IPS-15b (cell line): Measurements from ENCODE around the gene LRRC32.

Experiments used
- H3K27me3 ChIP-seq: one replicate; pipeline ENCODE4 v1.6.1; 2013; ENCODE audit warnings: low read length; ENCODE audit not compliant: control insufficient read depth, insufficient read depth
- H3K36me3 ChIP-seq: one replicate; pipeline ENCODE4 v1.6.1; 2013; ENCODE audit warnings: low read length; ENCODE audit not compliant: control insufficient read depth, insufficient read depth
- H3K4me1 ChIP-seq: one replicate; pipeline ENCODE4 v1.6.1; 2013; ENCODE audit warnings: mild to moderate bottlenecking, low read length; ENCODE audit not compliant: control insufficient read depth, insufficient read depth
- H3K4me3 ChIP-seq: one replicate; pipeline ENCODE4 v1.5.1; 2013; ENCODE audit warnings: low read depth, low read length
- H3K9ac ChIP-seq: one replicate; pipeline ENCODE4 v1.6.1; 2013; ENCODE audit warnings: low read depth, mild to moderate bottlenecking, low read length
- H3K9me3 ChIP-seq: one replicate; pipeline ENCODE4 v1.6.1; 2013; ENCODE audit warnings: mild to moderate bottlenecking, low read length; ENCODE audit not compliant: control insufficient read depth, insufficient read depth

LRRC32 gene

DNA sequence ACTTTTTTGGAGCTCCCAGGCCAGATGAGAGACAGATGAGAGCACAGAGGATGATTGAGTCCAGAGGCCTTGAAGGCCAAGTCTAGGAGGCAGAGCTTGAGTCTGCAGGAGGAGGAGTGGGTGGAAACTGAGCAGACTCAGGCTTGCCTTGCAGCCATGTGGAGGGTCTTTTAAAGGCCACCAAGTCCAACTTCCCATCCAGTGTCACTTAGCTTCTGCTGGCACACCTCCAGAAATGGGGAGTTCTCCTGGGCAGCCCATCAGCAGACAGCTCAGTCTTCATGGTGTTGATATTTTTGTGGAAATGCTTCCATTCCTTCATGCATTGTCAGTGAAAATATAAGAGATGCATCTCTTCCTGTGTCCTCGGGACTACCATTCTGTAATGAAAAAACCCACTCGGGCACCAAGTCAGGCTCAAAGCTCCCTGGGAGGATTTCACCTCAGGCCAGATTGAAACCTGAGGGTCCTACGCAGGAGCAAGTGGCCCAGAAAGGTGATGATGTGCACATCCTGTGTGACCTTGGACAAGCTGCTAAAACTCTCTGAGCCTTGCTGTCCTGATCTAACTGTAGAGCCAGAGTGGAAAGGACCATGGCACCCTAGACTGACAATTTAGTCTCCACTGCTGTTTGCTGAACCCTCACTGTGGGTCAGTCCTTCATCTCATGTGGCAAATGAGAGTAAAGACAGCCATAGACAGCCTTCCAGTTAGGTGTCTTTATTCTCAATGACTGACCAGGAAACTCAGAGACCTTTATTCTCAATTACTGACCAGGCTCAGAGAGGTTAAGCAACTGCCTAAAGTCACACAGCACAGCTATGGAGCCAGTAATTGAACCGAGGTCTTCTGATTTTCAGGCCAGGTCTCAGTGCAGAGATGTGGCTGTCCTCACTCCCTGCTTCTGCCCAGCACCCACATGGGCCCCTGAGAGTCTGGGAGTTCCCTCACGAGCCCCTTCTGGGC, 2.9 kb upstream of the LRRC32 start:
- Histone ChIP-seq H3K9me3 (no peaks in the 10 kb centered on the region), H3K4me1 (no peaks in the 10 kb centered on the region), H3K4me3 (no peak overlapping the region), H3K36me3 (no peaks in the 10 kb centered on the region), H3K27me3 (peaks cover 30% of the 10 kb centered on the region), H3K9ac (no peak overlapping the region)

DNA sequence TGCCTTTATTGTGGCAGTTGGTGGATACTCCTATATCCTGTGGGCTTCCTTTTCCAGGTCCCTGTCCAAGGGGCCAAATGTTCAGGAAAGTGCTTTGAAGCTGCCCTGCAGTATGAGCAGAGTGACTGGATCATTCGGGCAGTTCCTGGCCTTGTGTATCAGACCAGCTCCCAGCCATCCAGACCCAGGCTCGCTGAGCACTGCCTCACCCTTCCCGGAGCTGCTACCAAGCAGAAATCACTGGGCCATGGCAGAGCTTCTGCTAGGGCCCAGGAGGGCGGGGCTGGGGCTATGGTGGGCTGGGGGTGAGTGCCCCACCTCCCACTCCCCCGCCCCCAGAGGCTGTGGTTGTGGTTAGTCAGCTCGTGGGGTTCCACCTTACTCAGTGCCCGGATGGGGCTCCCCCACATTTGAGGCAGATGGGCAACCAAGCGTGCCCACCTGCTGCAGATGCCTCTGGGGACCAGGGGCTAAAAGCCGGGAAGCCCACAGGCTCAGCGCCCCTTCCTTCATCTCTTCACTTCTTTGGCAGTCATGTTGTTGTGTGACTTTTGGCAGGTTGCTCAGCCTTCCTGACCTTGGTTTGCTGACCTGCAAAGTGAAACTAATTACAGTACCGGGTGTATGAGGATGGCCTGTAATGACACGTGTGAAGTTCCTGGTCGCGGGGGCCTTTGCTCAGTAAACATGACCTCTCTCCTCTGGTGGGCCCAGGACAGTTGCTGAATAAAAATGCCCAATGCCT, 2.1 kb upstream of the LRRC32 start:
- Histone ChIP-seq H3K9me3 (no peaks in the 10 kb centered on the region), H3K4me3 (no peak overlapping the region), H3K36me3 (no peaks in the 10 kb centered on the region), H3K27me3 (peaks cover 32% of the 10 kb centered on the region), H3K9ac (no peak overlapping the region), H3K4me1 (no peaks in the 10 kb centered on the region)

DNA sequence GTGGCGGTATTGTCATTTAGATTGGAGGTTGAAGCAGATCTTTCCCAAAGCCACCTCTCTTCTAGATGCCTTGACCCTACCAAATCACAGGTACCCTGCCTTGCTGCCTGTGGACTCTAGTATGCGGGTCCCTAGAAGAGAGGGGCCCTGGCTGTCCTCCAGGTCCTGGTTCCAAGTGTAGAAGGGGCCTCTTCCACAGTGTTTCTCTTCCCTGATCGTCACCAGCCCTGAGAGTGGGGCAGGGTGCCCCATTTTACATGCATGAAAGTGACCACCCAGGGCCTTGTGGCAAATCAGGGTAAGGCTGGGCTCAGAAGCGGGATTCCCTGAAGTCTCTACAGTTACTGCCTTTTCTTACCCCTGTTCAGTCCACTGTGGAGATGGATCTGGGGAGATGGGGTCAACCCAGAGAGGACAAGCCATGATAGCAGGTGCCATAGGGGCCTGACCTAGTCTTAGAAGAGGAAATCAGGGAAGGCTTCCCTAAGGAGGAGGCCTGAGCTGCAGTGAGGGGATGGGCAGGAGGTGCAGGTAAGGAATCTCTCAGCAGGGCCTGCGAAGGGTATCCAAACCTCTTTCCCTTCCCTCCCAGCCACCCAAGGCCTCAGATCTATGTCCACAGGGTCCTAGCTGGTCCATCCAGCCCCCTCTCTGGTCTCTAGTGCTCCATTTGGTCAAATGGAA, 1.2 kb upstream of the LRRC32 start:
- Histone ChIP-seq H3K4me1 (no peaks in the 10 kb centered on the region), H3K9ac (no peak overlapping the region), H3K36me3 (no peaks in the 10 kb centered on the region), H3K4me3 (no peak overlapping the region), H3K9me3 (no peaks in the 10 kb centered on the region), H3K27me3 (peaks cover 32% of the 10 kb centered on the region)

DNA sequence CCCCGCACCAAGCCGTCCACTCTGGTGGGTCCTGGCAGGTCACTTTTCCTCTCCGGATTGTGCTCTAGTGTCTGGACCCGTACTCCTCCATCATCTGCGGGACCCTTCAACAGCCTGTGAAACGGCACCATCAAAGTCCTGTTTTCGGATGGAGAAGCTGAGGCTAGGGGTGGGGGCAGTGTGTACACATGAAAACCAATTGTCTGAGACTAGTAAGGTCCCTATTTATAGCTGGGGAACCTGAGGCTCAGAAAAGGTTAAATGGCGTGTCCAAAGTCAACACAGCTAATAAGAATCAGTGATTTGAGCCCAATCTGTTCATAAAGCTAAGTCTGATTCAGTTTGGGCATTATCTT, 668 bp upstream of the LRRC32 start:
- peaks cover 32% of the 10 kb centered on the region for H3K27me3 ChIP-seq
- H3K9me3 ChIP-seq: no peaks in the 10 kb centered on the region
- H3K36me3 ChIP-seq: no peaks in the 10 kb centered on the region
- H3K9ac ChIP-seq: no peak overlapping the region
- peak overlapping the region; percentile 58 for H3K4me3 ChIP-seq
- no peaks in the 10 kb centered on the region for H3K4me1 ChIP-seq

DNA sequence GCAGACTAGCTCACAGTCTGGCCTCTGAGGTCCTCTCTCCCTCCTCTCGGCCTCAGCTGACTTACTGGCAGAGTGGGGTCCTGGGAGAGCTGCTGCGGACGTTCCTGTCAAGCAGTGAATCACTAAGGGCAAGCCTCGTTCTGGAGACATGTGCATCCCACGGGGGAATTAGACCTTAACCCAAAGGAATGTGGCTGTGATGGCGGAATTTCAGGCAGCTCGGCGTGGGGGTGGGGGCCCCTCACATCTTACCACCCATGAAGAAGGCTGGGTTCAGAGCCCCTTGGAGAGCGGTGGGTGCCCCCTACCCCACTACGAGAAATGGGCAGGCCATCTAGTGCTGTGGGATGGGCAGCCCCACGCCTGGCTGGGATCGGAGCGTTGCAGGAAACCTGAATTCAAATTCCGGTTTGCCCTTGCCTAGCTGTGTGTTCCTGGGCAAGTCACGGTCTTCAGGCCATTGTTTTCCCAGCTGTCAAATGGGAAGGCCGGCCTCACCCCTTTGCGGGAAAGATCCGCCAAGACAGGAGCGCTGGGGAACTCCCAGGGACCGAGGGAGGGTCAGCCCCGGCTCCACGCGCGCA, 554 bp downstream of the LRRC32 start:
- H3K4me1 ChIP-seq: no peaks in the 10 kb centered on the region
- H3K9ac ChIP-seq: no peak overlapping the region
- no peaks in the 10 kb centered on the region for H3K36me3 ChIP-seq
- H3K4me3 ChIP-seq: peak overlapping the region; percentile 46
- H3K9me3 ChIP-seq: no peaks in the 10 kb centered on the region
- peaks cover 32% of the 10 kb centered on the region for H3K27me3 ChIP-seq

DNA sequence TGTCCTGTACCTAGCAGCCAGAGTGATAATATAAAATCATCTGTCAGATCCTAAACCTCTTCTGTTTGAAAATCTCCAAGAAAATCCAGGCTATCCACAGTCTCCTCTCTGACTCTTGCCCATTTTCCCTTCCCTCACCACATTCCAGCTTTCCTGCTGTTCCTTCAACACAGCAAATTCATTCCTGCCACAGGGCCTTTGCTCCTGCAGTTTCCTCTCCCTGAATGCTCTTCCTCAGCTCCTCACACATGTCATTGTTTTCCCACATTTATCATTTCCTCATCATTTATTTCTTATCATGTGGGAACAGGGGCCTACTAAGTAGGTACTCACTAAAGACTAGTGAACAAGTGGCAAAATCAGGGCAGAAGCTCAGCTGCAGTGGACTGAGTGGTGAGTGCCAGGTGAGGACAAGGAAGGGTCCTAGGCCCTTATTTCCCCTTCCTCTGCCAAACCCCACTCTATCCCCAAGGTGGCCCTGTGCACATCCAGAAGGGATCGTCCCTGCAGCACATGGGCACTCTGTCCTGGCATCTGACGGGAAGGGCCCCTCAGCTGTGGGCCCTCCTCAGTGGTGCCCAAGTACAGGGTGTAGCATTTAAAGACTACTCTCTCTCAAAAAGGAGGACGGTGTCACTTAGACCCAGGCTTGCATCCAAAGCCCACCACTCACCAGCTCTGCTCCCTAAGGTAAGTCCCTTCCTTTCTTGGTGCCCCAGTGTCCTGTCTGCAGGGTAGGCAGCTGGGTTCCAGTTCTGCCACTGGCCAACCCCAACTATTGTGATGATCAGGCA, 2.0 kb downstream of the LRRC32 start:
- Histone ChIP-seq H3K9me3 (no peaks in the 10 kb centered on the region), H3K27me3 (peaks cover 32% of the 10 kb centered on the region), H3K36me3 (no peaks in the 10 kb centered on the region), H3K4me1 (no peaks in the 10 kb centered on the region), H3K4me3 (no peak overlapping the region), H3K9ac (no peak overlapping the region)

DNA sequence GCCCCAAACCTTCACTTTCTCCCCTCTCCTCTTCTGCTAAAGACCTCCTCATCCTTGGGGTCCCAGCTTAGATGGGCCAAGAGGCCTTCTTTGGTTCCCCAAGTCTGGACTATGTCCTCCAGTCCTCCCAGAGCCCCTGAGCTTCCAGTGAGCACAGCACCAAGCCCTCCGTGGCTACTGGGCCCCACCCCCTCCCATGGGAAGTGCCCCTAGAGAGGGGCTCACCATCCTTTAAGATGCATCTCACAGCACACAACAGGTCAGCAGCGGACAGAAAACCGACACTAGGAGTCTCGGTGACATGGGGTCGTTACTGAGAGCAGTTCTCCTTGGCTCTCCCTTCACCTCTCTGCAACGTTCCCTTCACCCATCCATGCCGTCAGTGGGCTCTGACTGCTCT, 2.7 kb downstream of the LRRC32 start:
- H3K36me3 ChIP-seq: no peaks in the 10 kb centered on the region
- no peaks in the 10 kb centered on the region for H3K9me3 ChIP-seq
- H3K9ac ChIP-seq: no peak overlapping the region
- no peaks in the 10 kb centered on the region for H3K4me1 ChIP-seq
- peaks cover 32% of the 10 kb centered on the region for H3K27me3 ChIP-seq
- no peak overlapping the region for H3K4me3 ChIP-seq

DNA sequence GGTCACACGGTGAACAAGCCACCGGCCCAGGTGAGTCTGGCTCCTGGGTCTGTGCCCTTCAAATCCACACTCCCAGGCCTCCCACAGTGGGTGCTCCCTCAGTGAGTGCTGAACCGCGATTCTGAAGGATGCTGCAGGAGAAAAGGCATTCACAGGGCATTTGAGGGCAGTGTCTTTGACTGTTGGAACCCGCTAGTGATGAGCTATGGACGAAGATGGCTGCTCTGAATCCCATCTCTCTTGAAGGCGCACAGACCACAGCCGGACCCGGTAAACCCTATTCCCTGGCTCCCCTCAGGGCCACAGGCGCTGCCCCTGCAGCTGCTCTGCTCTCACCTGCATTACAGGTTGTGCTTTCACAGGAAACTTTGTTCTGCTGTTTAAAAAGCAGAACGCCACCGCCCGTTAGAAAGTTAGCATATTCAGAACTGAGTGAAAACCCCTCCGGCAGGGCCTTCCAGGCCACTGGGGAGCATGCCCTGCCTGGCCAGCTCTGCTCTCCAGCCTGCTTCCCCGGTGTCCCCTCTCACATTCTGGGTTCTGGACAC, 3.2 kb downstream of the LRRC32 start:
- Histone ChIP-seq H3K27me3 (peaks cover 32% of the 10 kb centered on the region), H3K9me3 (no peaks in the 10 kb centered on the region), H3K4me3 (no peak overlapping the region), H3K4me1 (no peaks in the 10 kb centered on the region), H3K36me3 (no peaks in the 10 kb centered on the region), H3K9ac (no peak overlapping the region)

DNA sequence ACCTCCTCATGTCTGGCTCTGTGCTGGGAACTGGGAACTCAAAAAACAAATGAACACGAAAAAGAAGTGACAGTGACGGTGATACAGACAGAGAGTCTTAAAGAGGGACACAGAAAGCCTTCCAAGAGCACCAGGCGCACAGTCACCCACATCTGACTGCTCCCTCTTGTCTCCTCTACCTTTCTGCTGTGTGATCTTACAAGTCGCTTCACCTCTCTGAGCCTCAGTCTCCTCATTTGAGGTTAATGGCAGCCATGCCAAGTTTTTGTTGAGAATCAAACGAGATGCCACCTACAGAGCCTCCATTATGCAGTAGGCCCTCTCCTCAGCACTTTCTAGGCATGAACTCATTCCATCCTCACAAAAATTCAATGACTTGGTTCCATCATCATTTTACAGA, 3.7 kb downstream of the LRRC32 start:
- Histone ChIP-seq H3K27me3 (peaks cover 27% of the 10 kb centered on the region), H3K9me3 (no peaks in the 10 kb centered on the region), H3K4me1 (no peaks in the 10 kb centered on the region), H3K36me3 (no peaks in the 10 kb centered on the region), H3K4me3 (no peak overlapping the region), H3K9ac (no peak overlapping the region)

DNA sequence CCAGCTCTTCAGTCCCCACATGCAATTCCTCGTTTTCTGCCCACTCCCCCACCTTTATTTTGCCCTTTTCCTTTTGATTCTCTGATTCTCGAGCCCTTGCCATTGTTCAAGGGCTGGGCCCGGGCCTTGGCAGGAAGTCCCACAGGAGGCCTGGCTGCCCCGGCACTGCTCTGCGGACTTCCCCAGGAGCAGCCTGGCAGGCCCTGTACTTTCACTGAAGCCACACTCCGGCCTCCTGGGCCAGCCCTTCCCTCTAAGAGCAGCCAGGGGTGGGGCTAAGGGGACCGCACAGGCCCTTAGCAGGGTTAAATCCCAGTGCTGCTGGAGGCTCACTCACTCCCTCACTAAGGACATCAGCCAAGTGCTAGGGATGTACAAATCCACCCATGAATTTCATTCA, 4.1 kb downstream of the LRRC32 start:
- Histone ChIP-seq H3K36me3 (no peaks in the 10 kb centered on the region), H3K9me3 (no peaks in the 10 kb centered on the region), H3K27me3 (peaks cover 22% of the 10 kb centered on the region), H3K4me1 (no peaks in the 10 kb centered on the region), H3K9ac (no peak overlapping the region), H3K4me3 (no peak overlapping the region)
